ENCODE measurements around the gene AGA.

AGA gene

GRCh38 chr4:177384856-177385397, 57.3 kb downstream of the AGA start:
- DNase-seq = no peak

DNA sequence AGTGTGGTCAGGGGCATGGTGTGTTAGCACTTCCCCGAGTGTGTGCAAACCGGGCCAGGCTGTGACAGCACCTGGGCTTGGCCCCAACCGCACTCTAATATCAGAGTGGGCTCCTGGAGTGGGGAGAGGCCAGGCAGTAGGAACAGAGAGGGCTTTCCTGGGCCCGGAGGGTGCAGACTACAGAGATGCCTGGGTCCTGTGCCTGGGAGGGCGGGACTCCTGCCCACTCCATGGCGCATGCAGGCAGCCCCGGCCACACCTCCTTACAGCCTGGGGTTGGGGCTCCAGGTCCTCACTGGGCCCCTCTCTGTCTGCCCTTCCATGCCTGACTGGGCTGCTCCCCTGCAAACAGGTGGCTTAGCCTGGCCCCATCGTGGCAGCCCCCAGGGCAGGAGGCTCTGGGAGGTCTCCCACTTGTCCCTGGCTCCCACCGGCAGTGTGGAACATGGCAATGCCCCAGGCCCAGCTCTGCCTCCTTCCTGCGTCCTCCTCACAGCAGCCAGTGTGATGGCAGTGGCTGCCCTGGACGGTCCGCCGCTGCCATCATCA, 60.4 kb downstream of the AGA start:
- DNase-seq = no peak

All from RPMI8226 (cell line).